Measurements from ENCODE around the gene SRRM4.
A peak's percentile ranks its signal among the peaks of the same experiment; 100 is the strongest.

SRRM4 gene

DNA sequence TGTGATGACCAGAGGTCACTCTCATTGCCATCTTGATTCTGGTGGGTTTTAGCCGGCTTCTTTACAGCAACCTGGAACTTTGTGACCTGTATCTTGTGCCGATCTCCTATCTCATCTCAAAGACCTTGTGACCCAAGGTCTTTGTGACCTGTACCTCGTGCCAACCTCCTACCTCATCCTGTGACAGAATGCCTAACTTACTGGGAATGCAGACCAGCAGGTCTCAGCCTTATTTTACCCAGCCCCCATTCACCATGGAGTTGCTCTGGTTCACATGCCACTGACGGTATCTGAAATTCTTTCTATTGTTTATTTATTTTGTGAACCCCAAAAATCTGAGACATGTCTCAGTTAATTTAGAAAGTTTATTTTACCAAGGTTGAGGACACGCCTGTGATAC, 189.9 kb downstream of the SRRM4 start:
- DNase-seq (ENCODE audit: low read depth) = no peak

- no peak for DNase-seq (ENCODE audit: low read depth)
These were observed 190.5 kb downstream of the SRRM4 start for GRCh38 chr12:119171691-119172425.

DNA sequence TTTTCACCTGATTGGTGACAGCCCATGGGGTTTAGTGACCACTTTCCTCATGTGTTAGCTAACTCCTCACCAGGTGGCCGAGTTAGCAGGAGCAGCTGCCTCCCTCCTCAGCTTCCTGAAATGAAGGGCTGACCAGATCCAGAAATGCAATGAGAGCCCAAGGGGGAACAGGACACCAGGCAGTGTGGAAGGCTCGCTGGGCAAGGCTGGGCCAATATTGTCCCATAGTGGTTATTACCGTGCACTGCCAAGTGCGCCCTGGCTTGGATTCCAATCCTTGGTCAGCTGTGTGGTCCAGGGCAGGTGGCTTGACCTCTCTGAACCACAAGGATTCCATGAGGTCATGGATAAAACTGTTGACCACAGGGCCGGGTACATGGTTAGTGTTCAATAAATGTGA, 193.7 kb downstream of the SRRM4 start:
- DNase-seq (ENCODE audit: low read depth) = no peak

DNA sequence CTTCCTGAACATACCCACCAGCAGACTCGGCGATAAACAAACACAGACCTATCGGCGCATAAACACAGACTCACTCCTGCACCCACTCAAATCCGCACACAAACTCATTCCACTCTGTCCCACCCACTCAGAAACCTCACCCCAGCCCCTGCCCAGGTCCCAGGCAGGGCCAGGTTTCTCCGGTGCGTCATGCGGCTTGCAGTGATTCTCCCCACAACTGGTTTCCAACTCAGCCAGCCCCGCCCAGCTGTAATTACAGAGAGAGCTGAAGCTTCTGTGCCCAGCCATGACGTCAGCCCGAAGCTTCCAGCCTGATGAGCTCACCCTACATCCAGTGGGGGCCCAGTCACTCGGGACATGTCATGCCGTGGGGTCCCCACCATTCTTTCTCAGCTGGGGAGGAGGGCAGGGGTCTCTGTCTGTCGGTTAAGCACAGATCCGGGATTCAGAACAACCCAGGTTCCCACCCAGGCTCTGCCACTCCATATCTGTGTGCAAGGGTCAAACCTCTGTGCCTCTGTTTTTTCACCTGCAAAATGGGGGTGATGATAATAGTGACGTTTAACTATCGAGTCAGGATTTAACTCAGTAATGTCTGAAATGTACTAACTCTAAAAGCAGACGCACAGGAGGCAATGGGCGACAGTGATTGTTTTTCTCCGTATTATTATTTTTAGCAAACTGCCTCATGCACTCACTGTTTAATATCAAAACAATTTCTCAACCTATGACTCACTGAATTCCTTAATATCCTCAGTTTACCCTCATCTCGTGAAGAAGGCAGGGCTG, 195.1 kb downstream of the SRRM4 start:
- DNase-seq (ENCODE audit: low read depth) = peak; percentile 67

- DNase-seq (ENCODE audit: low read depth) = no peak
These were observed 195.7 kb downstream of the SRRM4 start for GRCh38 chr12:119177056-119177325.

DNA sequence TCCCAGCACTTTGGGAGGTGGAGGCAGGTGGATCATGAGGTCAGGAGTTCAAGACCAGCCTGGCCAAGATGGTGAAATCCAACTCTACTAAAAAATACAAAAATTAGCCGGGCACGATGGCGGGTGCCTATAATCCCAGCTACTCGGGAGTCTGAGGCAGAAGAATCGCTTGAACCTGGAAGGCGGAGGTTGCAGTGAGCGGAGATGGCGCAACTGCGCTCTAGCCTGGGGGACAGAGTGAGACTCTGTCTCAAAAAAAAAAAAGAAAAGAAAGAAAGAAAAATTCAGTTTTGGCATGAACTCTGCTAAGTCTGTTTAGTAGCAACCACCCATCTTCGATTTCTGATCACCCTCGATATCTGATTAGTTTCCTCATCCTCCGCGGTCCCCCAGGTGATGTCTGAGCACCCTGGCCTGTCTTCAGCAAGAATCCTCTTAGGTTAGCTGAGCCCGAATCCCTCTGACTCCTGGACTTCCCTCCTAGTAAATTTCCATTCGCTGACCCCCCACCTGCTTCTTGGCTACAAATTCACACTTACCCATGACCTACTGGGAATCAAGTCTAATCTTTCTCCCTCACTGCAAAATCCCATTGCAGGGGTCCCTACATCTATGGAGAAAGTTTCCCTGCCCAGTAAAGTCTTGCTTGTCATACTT, 196.5 kb downstream of the SRRM4 start:
- DNase-seq (ENCODE audit: low read depth) = no peak

GRCh38 chr12:119178544-119179334, 197.4 kb downstream of the SRRM4 start, which contains the start of gene HSPB8:
TSS of gene HSPB8 (plus strand) at chr12:119178931. CDS start at chr12:119179313, 382 bp downstream.
- peak; percentile 37 for DNase-seq (ENCODE audit: low read depth)

DNA sequence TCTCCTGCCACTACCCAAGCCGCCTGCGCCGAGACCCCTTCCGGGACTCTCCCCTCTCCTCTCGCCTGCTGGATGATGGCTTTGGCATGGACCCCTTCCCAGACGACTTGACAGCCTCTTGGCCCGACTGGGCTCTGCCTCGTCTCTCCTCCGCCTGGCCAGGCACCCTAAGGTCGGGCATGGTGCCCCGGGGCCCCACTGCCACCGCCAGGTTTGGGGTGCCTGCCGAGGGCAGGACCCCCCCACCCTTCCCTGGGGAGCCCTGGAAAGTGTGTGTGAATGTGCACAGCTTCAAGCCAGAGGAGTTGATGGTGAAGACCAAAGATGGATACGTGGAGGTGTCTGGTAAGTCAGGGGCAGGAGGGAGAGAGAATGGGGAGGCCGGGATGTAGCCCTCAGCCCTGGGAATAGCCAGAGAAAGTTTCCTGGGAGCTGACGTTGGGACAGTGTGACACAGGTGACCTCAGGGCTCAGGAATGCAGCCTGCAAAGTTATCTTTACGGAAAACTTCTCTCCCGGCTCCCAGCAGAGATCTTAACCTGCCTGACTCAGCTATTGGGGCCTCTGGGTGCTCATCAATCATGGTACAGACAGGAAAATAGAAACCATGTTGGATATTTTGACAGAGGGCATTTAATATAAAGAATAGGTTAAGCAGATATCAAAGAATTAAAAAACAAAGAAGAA, 198.1 kb downstream of the SRRM4 start:
- no peak for DNase-seq (ENCODE audit: low read depth)

DNA sequence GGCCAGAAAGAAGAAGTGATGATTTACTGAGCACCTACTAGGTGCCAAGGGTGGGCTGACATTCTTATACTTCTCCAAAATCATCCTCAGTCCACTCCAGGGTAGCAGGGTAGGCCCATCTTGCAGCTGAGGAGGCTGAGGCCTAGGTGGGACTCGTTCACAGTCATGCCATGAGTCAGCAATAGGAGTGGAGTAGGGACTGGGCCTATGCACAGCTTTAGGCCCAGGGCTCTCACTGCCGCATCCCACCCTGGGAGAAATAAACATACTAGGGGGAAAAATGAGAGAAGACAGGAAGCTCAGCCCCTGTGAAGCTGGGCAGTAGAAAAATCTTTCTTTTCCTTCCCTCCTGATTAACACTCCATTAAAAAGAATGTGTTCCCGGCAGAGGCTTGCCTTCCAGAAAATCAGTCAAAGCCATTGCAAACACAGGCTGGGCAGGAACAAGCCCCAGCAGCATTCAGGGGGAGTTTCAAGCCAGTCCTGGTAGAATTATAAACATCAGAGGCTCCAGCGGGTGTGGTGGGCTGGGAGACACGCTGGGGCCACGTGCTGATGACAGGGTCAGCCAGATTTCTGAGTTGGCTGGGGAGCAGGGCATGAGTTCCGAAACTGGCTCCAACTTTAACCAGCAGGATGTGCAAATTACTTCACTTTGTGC, 199.2 kb downstream of the SRRM4 start:
- DNase-seq (ENCODE audit: low read depth) = no peak

DNA sequence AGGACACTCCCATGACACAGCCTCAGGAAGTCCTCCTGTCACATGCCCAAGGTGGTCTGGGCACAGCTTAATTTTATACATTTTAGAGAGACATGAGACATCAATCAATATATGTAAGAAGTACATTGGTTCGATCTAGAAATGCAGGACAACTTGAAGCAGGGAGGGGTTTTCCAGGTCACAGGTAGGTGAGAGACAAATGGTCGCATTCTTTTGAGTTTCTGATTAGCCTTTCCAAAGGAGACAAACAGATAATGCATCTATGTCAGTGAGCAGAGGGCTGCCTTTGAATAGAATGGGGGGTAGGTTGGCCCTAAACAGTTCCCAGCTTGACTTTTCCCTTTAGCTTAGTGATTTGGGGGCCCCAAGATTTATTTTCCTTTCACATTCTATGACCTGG, 199.9 kb downstream of the SRRM4 start:
- no peak for DNase-seq (ENCODE audit: low read depth)

GRCh38 chr12:119181944-119182343, 200.6 kb downstream of the SRRM4 start:
- no peak for DNase-seq (ENCODE audit: low read depth)

GRCh38 chr12:119182701-119183493, 201.6 kb downstream of the SRRM4 start:
- DNase-seq (ENCODE audit: low read depth) = no peak

GRCh38 chr12:119183942-119184695, 202.8 kb downstream of the SRRM4 start:
- DNase-seq (ENCODE audit: low read depth) = no peak

- DNase-seq (ENCODE audit: low read depth) = no peak
These were observed 213.9 kb downstream of the SRRM4 start for GRCh38 chr12:119195256-119195655.

GRCh38 chr12:119198440-119198839, 217.1 kb downstream of the SRRM4 start:
- DNase-seq (ENCODE audit: low read depth) = no peak

DNA sequence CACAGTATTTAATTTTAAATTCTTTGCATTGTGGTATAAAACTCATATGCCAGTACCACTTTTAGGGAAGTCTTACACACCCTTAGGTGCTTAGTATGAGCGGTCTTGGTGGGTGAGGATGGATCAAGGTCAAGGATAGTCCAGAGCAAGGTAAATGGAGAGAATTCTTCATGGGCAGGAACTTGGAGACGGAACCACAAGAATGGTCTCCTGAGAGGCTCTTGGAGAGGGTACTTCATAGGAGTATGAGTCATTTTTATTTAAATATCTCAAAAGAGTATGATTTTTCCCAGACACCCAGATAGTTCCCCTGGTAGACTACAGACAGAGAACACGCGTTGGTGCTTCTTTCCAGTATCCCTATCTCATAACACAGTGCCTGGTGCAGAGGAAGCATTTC, 219.3 kb downstream of the SRRM4 start:
- DNase-seq (ENCODE audit: low read depth) = no peak

- no peak for DNase-seq (ENCODE audit: low read depth)
These were observed 220.6 kb downstream of the SRRM4 start for GRCh38 chr12:119201789-119202543.

- no peak for DNase-seq (ENCODE audit: low read depth)
These were observed 221.2 kb downstream of the SRRM4 start for GRCh38 chr12:119202544-119202943.

GRCh38 chr12:119204131-119204530, 222.8 kb downstream of the SRRM4 start:
- no peak for DNase-seq (ENCODE audit: low read depth)

Measured in iris pigment epithelial cell (primary cell).